ENCODE measurements around the gene PLCB3.

The PLCB3 gene

GRCh38 chr11:64291752-64292459, 40.6 kb downstream of the PLCB3 start:
- in situ Hi-C loops (cut with MboI; ENCODE audit: low pct_unique_long_range_greater_than_20kb, low sequenced_read_pairs, unreplicated experiment) = no loop called here
- DNase-seq (ENCODE audit: low spot score) = no peak
- no peak for TF ChIP-seq CTCF (IDR thresholded peaks at IDR 0.05; ENCODE audit: extremely low read depth, insufficient read depth, missing control alignments)

- in situ Hi-C loops (cut with MboI; ENCODE audit: low pct_unique_long_range_greater_than_20kb, low sequenced_read_pairs, unreplicated experiment) = no loop called here
- no peak for DNase-seq (ENCODE audit: low spot score)
- TF ChIP-seq CTCF (IDR thresholded peaks at IDR 0.05; ENCODE audit: extremely low read depth, insufficient read depth, missing control alignments) = no peak
Observed at GRCh38 chr11:64292460-64293254, 41.3 kb downstream of the PLCB3 start.

- in situ Hi-C loops (cut with MboI; ENCODE audit: low pct_unique_long_range_greater_than_20kb, low sequenced_read_pairs, unreplicated experiment) = no loop called here
- no peak for DNase-seq (ENCODE audit: low spot score)
Observed at GRCh38 chr11:64294774-64295173, 43.4 kb downstream of the PLCB3 start.

GRCh38 chr11:64295760-64296159, 44.4 kb downstream of the PLCB3 start:
- DNase-seq (ENCODE audit: low spot score) = no peak
- in situ Hi-C loops (cut with MboI; ENCODE audit: low pct_unique_long_range_greater_than_20kb, low sequenced_read_pairs, unreplicated experiment) = no loop called here
- no peak for TF ChIP-seq CTCF (IDR thresholded peaks at IDR 0.05; ENCODE audit: extremely low read depth, insufficient read depth, missing control alignments)

More at GRCh38 chr11:64294774-64295173, 43.4 kb downstream of the PLCB3 start:
- no peak for TF ChIP-seq CTCF (IDR thresholded peaks at IDR 0.05; ENCODE audit: extremely low read depth, insufficient read depth, missing control alignments)

- TF ChIP-seq CTCF (IDR thresholded peaks at IDR 0.05; ENCODE audit: extremely low read depth, insufficient read depth, missing control alignments) = no peak
- no peak for DNase-seq (ENCODE audit: low spot score)
- in situ Hi-C loops (cut with MboI; ENCODE audit: low pct_unique_long_range_greater_than_20kb, low sequenced_read_pairs, unreplicated experiment) = no loop called here
Observed at GRCh38 chr11:64296236-64296635, 44.9 kb downstream of the PLCB3 start.

GRCh38 chr11:64296830-64297698, 45.7 kb downstream of the PLCB3 start:
- in situ Hi-C loops (cut with MboI; ENCODE audit: low pct_unique_long_range_greater_than_20kb, low sequenced_read_pairs, unreplicated experiment) = no loop called here
- TF ChIP-seq CTCF (IDR thresholded peaks at IDR 0.05; ENCODE audit: extremely low read depth, insufficient read depth, missing control alignments) = no peak
- DNase-seq (ENCODE audit: low spot score) = no peak
